Keratinocyte (primary cell): ENCODE results near the gene TWF2. TPM values are rescaled to one million over a fixed set of nuclear protein-coding genes. Genes with fewer than 3 reads are reported as not detected.

ENCODE experiments used
- DNase-seq: peaks from one replicate; pipeline ENCODE4 v3.0.0-alpha.2; 2011; ENCODE audit warnings: low read depth, missing footprints, low spot score
- FAIRE-seq: peaks from 2 replicates; lab custom pipeline; 2011; peaks lifted over from hg19 to GRCh38; lab: Jason Lieb, UNC
- H2AFZ ChIP-seq: 2 replicates; pipeline ENCODE4 v1.6.0; 2012; ENCODE audit warnings: low read length, control low read depth, inconsistent platforms; ENCODE audit not compliant: control insufficient read depth
- H3K27ac ChIP-seq: 2 replicates; pipeline ENCODE4 v1.5.1; 2011; ENCODE audit warnings: low read length; ENCODE audit not compliant: control insufficient read depth, insufficient read depth
- H3K27me3 ChIP-seq: 3 replicates; pipeline ENCODE4 v1.6.0; 2011; ENCODE audit warnings: low read length; ENCODE audit not compliant: control insufficient read depth, insufficient read depth; ENCODE audit errors: extremely low read depth
- H3K36me3 ChIP-seq, 2 experiments: 2 replicates in 1 of 2; 3 replicates in 1 of 2; pipeline ENCODE4 v1.5.1; 2011; ENCODE audit warnings: low read length in 2 of 2, mild to moderate bottlenecking in 1 of 2; ENCODE audit not compliant: control insufficient read depth in 2 of 2, insufficient read depth in 2 of 2; ENCODE audit errors: extremely low read depth in 1 of 2
- H3K4me1 ChIP-seq: 3 replicates; pipeline ENCODE4 v1.5.1; 2011; ENCODE audit warnings: low read length; ENCODE audit not compliant: control insufficient read depth, insufficient read depth; ENCODE audit errors: extremely low read depth
- H3K4me2 ChIP-seq: 3 replicates; pipeline ENCODE4 v1.6.0; 2011; ENCODE audit warnings: low read depth, low read length; ENCODE audit not compliant: control insufficient read depth, insufficient read depth; ENCODE audit errors: extremely low read depth
- H3K4me3 ChIP-seq, 3 experiments: fragments of 200-600 bp in 1 of 3; sonication (generic) in 1 of 3; 2 replicates in 2 of 3; 3 replicates in 1 of 3; pipeline ENCODE4 v1.5.1; 2011 to 2016; ENCODE audit warnings: low read length in 3 of 3, mild to moderate bottlenecking in 3 of 3, control low read depth in 2 of 3, inconsistent platforms in 1 of 3, low read depth in 1 of 3, mixed read lengths in 1 of 3, mixed run types in 1 of 3, moderate library complexity in 1 of 3; ENCODE audit not compliant: control insufficient read depth in 2 of 3, insufficient read depth in 2 of 3; ENCODE audit errors: extremely low read depth in 1 of 3
- H3K79me2 ChIP-seq: 2 replicates; pipeline ENCODE4 v1.6.0; 2012; ENCODE audit warnings: low read length; ENCODE audit not compliant: control insufficient read depth, insufficient read depth
- H3K9ac ChIP-seq: 3 replicates; pipeline ENCODE4 v1.6.0; 2011; ENCODE audit warnings: low read length; ENCODE audit not compliant: control insufficient read depth, insufficient read depth; ENCODE audit errors: extremely low read depth
- H3K9me1 ChIP-seq: 3 replicates; pipeline ENCODE4 v1.6.0; 2011; ENCODE audit warnings: low read length; ENCODE audit not compliant: control insufficient read depth, insufficient read depth; ENCODE audit errors: extremely low read depth
- H3K9me3 ChIP-seq: 2 replicates; pipeline ENCODE4 v1.5.1; 2012; ENCODE audit warnings: low read depth, low read length; ENCODE audit not compliant: control insufficient read depth
- H4K20me1 ChIP-seq: 3 replicates; pipeline ENCODE4 v1.6.0; 2011; ENCODE audit warnings: low read length; ENCODE audit not compliant: control insufficient read depth, insufficient read depth; ENCODE audit errors: extremely low read depth
- CTCF ChIP-seq, 3 experiments: IDR thresholded peaks in 1 of 3; conservative IDR thresholded peaks in 1 of 3; optimal IDR thresholded peaks in 1 of 3; 2 replicates in 2 of 3; 3 replicates in 1 of 3; pipeline versions ENCODE3 to v1.5.1; 2011; ENCODE audit warnings: low read length in 3 of 3, mild to moderate bottlenecking in 3 of 3, moderate library complexity in 2 of 3, control low read depth in 1 of 3, inconsistent platforms in 1 of 3; ENCODE audit not compliant: insufficient read depth in 2 of 3; ENCODE audit errors: extremely low read depth in 1 of 3
- EZH2 ChIP-seq: IDR thresholded peaks from one replicate; pipeline ENCODE4 v1.6.1; 2012; ENCODE audit warnings: inconsistent platforms, mild to moderate bottlenecking, low read length, moderate library complexity
- dilution Hi-C: fragments of 300-500 bp; cut with MboI; formaldehyde crosslinking; loops from one replicate; pipeline ENCODE4 v1.7.0; 2020; ENCODE audit warnings: low sequenced_read_pairs; ENCODE audit not compliant: extremely low pct_ligation_motif_present
- polyA plus RNA-seq, 5 experiments: library from polyadenylated mRNA; depleted of rRNA in 3 of 5; stranded (reverse) in 3 of 5; stranded (forward) in 1 of 5; unstranded in 1 of 5; fragments of >200 nt; gene quantifications; 1 replicate in 1 of 5; 2 replicates in 3 of 5; 3 replicates in 1 of 5; pipeline versions ENCODE4 v1.2.1 to v1.2.3, GENCODE V29; 2011 to 2012; ENCODE audit warnings: missing spikeins in 2 of 5, low read depth in 1 of 5, low replicate concordance in 1 of 5

Gene TWF2
- polyA plus RNA-seq, 1 donor (not counting 4 experiments of a cell fraction or from before 2014, with no cell fraction given), result 70.4 TPM

- no peak overlapping the region for H3K4me2 ChIP-seq
- H3K4me3 ChIP-seq, result no peak overlapping the region
- no peaks in the 10 kb centered on the region for H3K36me3 ChIP-seq
- no peak for DNase-seq
- no peaks in the 10 kb centered on the region for H3K9me3 ChIP-seq
- H3K9me1 ChIP-seq, result no peaks in the 10 kb centered on the region
- dilution Hi-C loops, result no loop called here
- no peaks in the 10 kb centered on the region for H4K20me1 ChIP-seq
- H3K27ac ChIP-seq, result no peak overlapping the region
- peaks cover 3% of the 10 kb centered on the region for H3K4me1 ChIP-seq
- H3K79me2 ChIP-seq, result no peaks in the 10 kb centered on the region
- FAIRE-seq, result no peak
- H3K9ac ChIP-seq, result no peak overlapping the region
- no peaks in the 10 kb centered on the region for H3K27me3 ChIP-seq
- H2AFZ ChIP-seq, result no peak overlapping the region
- TF ChIP-seq CTCF (optimal IDR thresholded peaks at IDR 0.05 in 1 of 3, IDR thresholded peaks at IDR 0.05 in 1 of 3, conservative IDR thresholded peaks at IDR 0.05 in 1 of 3; ENCODE audit: extremely low read depth in 1 of 3, insufficient read depth in 2 of 3, low read length in 3 of 3) (no peak), EZH2 (no peak)
These were observed 55.0 kb downstream of the TWF2 start for GRCh38 chr3:52183786-52184445.

DNA sequence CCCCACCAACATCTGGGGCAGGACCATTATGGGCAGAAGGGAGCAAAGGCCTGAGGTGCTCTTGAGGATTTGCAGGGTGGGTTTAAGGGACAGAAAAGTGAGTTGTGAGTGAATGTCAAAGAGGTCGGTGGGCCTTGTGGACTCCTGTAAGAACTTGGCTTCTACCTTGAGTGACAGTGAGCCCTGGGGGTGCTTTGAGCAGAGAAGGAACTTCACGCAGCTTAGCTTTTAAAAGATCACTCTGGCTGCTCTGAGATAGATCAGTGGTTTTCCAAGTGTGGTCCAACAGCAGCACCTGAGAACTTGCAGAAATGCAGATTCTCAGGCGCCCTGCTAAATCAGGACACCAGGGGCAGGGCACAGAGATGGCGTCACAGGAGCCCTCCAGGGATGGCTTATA is 56.3 kb downstream of the TWF2 start:
- DNase-seq (no peak), FAIRE-seq (no peak)
- no peaks in the 10 kb centered on the region for H3K9me1 ChIP-seq
- TF ChIP-seq EZH2 (no peak), CTCF (optimal IDR thresholded peaks at IDR 0.05 in 1 of 3, IDR thresholded peaks at IDR 0.05 in 1 of 3, conservative IDR thresholded peaks at IDR 0.05 in 1 of 3; ENCODE audit: extremely low read depth in 1 of 3, insufficient read depth in 2 of 3, low read length in 3 of 3) (no peak)
- H3K9ac ChIP-seq, result no peak overlapping the region
- dilution Hi-C loops, result no loop called here
- H3K27ac ChIP-seq, result no peak overlapping the region
- H3K4me1 ChIP-seq, result peaks cover 3% of the 10 kb centered on the region
- no peaks in the 10 kb centered on the region for H3K9me3 ChIP-seq
- no peak overlapping the region for H3K4me2 ChIP-seq
- H4K20me1 ChIP-seq, result no peaks in the 10 kb centered on the region
- H3K36me3 ChIP-seq, result no peaks in the 10 kb centered on the region
- H2AFZ ChIP-seq, result no peak overlapping the region
- H3K27me3 ChIP-seq, result no peaks in the 10 kb centered on the region
- no peak overlapping the region for H3K4me3 ChIP-seq
- H3K79me2 ChIP-seq, result no peaks in the 10 kb centered on the region
